Astrocyte of the spinal cord (primary cell): Measurements from ENCODE around the gene FAM13C.

ENCODE experiments used
- DNase-seq: peaks from one replicate; pipeline ENCODE4 v3.0.0; 2011; ENCODE audit warnings: low read depth, low spot score
- H3K4me3 ChIP-seq: 2 replicates; pipeline ENCODE4 v1.5.1; 2011; ENCODE audit warnings: low read depth, mild to moderate bottlenecking, low read length, moderate library complexity
- in situ Hi-C: cut with HindIII; loops from 2 replicates; pipeline ENCODE4 v1.10.0; 2017; ENCODE audit warnings: low sequenced_read_pairs
- TF ChIP-seq, protein P1 (sequence below): IDR thresholded peaks from 2 replicates; pipeline ENCODE4 v1.5.1; 2012; ENCODE audit warnings: low read depth, mild to moderate bottlenecking, low read length, inconsistent platforms

Gene FAM13C

DNA sequence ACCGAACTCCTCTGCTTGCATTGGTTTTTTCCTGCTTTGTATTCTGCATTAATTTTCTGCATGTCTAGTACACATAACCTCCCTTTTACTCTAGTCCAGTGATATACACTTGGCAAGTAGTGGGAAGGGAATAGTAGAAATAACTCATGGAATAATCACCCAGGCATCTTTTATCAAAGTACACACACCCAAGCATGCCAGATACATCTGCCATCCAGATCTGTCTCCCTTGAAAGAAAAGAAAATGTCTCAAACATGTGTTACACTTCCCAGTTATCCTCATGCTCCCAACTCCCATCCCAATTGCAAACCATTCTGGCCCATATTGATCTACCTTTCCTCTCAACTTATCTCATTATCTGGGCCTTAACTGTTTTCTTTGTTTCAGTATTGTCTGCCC lies 106.9 kb downstream of the FAM13C start:
- H3K4me3 ChIP-seq: no peak overlapping the region
- in situ Hi-C loops: no loop called here
- DNase-seq: no peak
- TF ChIP-seq, protein P1, sequence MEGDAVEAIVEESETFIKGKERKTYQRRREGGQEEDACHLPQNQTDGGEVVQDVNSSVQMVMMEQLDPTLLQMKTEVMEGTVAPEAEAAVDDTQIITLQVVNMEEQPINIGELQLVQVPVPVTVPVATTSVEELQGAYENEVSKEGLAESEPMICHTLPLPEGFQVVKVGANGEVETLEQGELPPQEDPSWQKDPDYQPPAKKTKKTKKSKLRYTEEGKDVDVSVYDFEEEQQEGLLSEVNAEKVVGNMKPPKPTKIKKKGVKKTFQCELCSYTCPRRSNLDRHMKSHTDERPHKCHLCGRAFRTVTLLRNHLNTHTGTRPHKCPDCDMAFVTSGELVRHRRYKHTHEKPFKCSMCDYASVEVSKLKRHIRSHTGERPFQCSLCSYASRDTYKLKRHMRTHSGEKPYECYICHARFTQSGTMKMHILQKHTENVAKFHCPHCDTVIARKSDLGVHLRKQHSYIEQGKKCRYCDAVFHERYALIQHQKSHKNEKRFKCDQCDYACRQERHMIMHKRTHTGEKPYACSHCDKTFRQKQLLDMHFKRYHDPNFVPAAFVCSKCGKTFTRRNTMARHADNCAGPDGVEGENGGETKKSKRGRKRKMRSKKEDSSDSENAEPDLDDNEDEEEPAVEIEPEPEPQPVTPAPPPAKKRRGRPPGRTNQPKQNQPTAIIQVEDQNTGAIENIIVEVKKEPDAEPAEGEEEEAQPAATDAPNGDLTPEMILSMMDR: no peak

DNA sequence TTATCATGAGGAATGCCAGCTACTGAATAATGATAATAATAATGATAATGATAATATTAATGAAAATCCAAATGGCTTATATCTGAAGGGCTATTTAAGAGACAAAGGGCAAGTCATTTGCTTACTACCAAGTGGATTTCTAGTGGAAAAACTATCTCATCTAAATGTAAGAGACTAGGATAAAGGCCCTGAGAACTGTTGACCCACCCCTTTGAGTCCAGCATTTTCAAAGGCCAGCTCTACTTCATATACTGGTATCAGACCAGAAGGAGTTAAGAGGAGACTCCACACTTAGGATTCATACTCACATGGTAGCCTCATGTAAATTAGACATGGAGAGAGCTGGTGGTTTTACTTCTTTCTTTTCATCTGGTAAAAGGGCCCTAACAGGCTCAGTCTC lies 109.9 kb downstream of the FAM13C start:
- DNase-seq: no peak
- TF ChIP-seq, protein P1: no peak
- in situ Hi-C loops: no loop called here
- no peak overlapping the region for H3K4me3 ChIP-seq

DNA sequence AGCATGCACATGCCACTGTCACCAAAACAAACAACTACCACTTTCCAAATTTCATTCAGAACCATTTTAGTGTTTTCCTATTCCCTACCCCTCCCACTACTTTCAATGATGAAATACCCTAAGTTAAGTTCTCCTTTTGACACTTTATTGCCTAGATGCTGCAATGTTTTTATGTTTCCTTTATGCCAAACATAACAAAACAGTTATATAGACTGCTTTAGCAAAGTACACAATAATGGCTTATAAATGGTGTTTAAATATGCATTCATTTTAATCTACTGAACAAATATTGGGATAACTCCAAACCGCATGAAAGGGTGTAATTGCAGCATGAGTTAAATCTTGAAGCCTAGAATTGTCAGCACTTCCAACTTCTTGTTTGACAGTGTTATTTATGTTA lies 116.7 kb downstream of the FAM13C start:
- in situ Hi-C loops: no loop called here
- no peak for DNase-seq
- no peak overlapping the region for H3K4me3 ChIP-seq

DNA sequence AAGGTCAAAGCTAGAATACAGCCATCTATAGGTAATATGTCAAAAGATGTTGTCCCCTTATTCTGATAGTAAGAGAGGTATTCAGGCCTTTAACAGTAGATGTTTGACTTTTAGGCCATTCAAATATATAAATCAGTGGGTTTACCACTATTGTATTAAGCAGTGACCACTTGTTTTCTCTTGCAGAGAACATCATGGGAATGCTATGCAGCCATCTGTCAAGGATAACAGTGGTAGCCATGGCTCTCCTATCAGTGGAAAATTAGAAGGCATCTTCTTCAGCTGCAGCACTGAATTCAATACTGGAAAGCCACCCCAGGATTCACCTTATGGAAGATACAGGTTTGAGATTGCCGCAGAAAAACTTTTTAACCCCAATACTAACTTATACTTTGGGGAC lies 117.5 kb downstream of the FAM13C start:
- no peak for DNase-seq
- TF ChIP-seq, protein P1: no peak
- no peak overlapping the region for H3K4me3 ChIP-seq
- in situ Hi-C loops: no loop called here

More for the DNA sequence above, 116.7 kb downstream of the FAM13C start:
- TF ChIP-seq, protein P1: no peak

DNA sequence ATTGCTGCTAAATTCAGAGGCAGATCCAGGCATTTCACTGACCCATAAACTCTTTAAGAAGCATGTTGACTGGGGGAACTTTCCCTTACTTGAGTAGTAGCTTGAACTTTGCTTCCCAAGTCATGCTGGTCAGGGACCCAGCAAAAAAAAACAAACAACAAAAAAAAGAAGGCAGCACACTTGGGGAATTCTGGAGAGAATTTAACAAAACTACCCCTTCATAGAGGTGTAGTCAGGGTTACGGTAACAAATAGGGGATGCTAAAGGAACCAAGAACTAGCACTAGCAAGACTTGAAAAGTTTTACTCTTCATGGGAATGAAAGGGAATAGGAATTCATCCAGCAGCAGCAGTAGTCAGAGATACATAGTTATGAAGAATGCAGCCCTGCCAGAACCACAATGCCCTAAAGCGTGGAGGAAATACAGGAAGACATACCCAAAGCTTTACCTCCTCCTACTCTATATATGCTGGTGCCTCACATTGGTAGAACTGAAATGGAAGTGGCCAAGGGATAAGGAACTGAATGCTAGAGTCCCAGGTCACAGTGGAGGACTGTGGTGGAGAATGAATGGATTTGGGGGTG lies 118.6 kb downstream of the FAM13C start:
- in situ Hi-C loops: no loop called here
- H3K4me3 ChIP-seq: no peak overlapping the region
- TF ChIP-seq, protein P1: no peak
- DNase-seq: no peak

DNA sequence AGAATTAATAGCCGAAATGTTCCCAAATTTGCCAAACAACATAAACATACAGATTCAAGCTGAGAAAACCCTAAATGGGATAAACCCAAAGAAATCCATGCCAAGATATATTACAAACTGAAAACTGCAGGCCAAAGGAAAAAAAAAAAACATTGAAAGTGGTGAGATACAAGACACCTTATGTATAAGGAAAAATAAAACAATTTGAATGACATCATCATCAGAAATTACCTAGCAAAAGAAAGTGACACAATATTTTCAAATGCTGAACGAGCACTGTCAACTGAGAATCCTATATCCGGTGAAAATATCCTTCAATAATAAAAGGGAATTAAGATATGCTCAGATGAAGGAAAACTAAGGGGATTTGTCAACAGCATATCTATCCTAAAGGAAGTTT lies 119.4 kb downstream of the FAM13C start:
- TF ChIP-seq, protein P1: no peak
- in situ Hi-C loops: no loop called here
- no peak for DNase-seq
- no peak overlapping the region for H3K4me3 ChIP-seq

DNA sequence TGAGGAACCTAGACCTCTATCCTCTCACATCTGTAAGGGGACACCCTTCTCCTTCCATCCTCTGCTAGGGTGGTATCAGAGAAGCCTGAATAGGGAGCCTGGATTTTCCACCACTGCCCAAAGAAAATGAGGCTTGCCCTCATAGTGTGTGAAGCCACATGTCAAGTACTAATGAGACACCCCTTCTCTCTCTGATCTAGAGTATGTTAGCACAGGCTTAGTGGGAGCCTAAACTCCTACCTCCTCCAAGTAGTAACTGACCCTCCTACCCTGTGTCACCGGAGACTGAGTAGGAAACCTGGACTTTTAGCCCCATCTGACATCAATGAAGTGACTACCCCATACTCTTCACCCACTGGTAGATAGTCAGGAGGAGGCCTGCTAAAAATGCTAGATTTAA lies 120.3 kb downstream of the FAM13C start:
- H3K4me3 ChIP-seq: no peak overlapping the region
- TF ChIP-seq, protein P1: no peak
- no peak for DNase-seq
- in situ Hi-C loops: no loop called here
